NCI-H460 (cell line): ENCODE results near the gene TSKS. TPM values are rescaled to one million over a fixed set of nuclear protein-coding genes. Genes with fewer than 3 reads are reported as not detected.

Experiments
- small RNA-seq, 2 experiments: library from RNA; depleted of rRNA; stranded (forward); fragments of <200 nt; gene quantifications; one replicate each; pipeline ENCODE3, GENCODE V24; 2014
- total RNA-seq: library from RNA; depleted of rRNA; stranded (reverse); fragments of >200 nt; shearing (Covaris generic); gene quantifications from 2 replicates; pipeline ENCODE4 v1.2.3, GENCODE V29; 2014; rRNA removed

Gene TSKS
- total RNA-seq, 1 experiment from 2014 or later: not detected

Small RNA genes lying within 50 kb of the gene (small RNA-seq; reads per million reads assigned to genes)
- gene MIR6799 (0 reads per million in 2 experiments), gene RNU6-841P (0 to 0.06 reads per million in 2 experiments)

Other genes starting within 250 kb of the TSKS start
- gene RCN3, start 235.3 kb downstream of the TSKS start, total RNA-seq: 3.1 and 5.6 TPM in 2 replicates
- gene NOSIP, start 182.8 kb downstream of the TSKS start, total RNA-seq: 21.8 and 31.8 TPM in 2 replicates
- 0.14 TPM in 1 of 2 replicates, not detected in the other for gene PRRG2, start 182.0 kb downstream of the TSKS start, total RNA-seq
- gene PRR12, start 172.1 kb downstream of the TSKS start, total RNA-seq: 2.1 and 3.0 TPM in 2 replicates
- 17.2 and 19.6 TPM in 2 replicates for gene RRAS, start 123.2 kb downstream of the TSKS start, total RNA-seq
- gene SCAF1, start 121.1 kb downstream of the TSKS start, total RNA-seq: 8.3 and 12.3 TPM in 2 replicates
- 36.5 and 38.0 TPM in 2 replicates for gene IRF3, start 97.4 kb downstream of the TSKS start, total RNA-seq
- gene BCL2L12, start 97.4 kb downstream of the TSKS start, total RNA-seq: 16.4 and 17.5 TPM in 2 replicates
- 228 and 254 TPM in 2 replicates for gene PRMT1, start 86.0 kb downstream of the TSKS start, total RNA-seq
- gene ADM5, start 73.7 kb downstream of the TSKS start, total RNA-seq: 3.1 and 3.2 TPM in 2 replicates
- gene CPT1C, start 72.2 kb downstream of the TSKS start, total RNA-seq: 1.7 and 2.2 TPM in 2 replicates
- gene AP2A1, start 3.7 kb upstream of the TSKS start, total RNA-seq: 25.6 and 29.1 TPM in 2 replicates
- 0.14 and 1.0 TPM in 2 replicates for gene FUZ, start 50.0 kb upstream of the TSKS start, total RNA-seq
- 12.5 and 13.4 TPM in 2 replicates for gene MED25, start 55.0 kb upstream of the TSKS start, total RNA-seq
- gene PTOV1, start 87.9 kb upstream of the TSKS start, total RNA-seq: 24.9 and 25.8 TPM in 2 replicates
- gene PNKP, start 104.3 kb upstream of the TSKS start, total RNA-seq: 22.3 and 31.4 TPM in 2 replicates
- 16.2 and 17.0 TPM in 2 replicates for gene AKT1S1, start 114.0 kb upstream of the TSKS start, total RNA-seq
- 6.9 and 9.5 TPM in 2 replicates for gene TBC1D17, start 114.4 kb upstream of the TSKS start, total RNA-seq
- not detected in 2 replicates for gene IL4I1, start 133.6 kb upstream of the TSKS start, total RNA-seq
- gene ATF5, start 165.9 kb upstream of the TSKS start, total RNA-seq: 21.7 and 22.5 TPM in 2 replicates
- gene NUP62, start 166.2 kb upstream of the TSKS start, total RNA-seq: 20.5 and 22.3 TPM in 2 replicates
- gene SIGLEC11, start 197.9 kb upstream of the TSKS start, total RNA-seq: not detected in 2 replicates